Fibroblast of skin of back (primary cell): Measurements from ENCODE around the gene WASL. TPM values are rescaled to one million over a fixed set of nuclear protein-coding genes. Genes with fewer than 3 reads are reported as not detected.
"Not testable (repeated sequence)": the region's sequence is repeated elsewhere in the genome, so short reads cannot be mapped to it uniquely, and the experiment has no call there.

Experiments used
- DNase-seq: peaks from one replicate; pipeline ENCODE4 v3.0.0-alpha.2; 2013
- polyA plus RNA-seq, 2 experiments: library from polyadenylated mRNA; unstranded; fragments of 120-200 nt; gene quantifications; one replicate each; pipeline ENCODE4 v1.2.1, GENCODE V29; 2013; ENCODE audit not compliant: insufficient read length in 2 of 2

WASL gene
- 21.0 TPM for polyA plus RNA-seq (2013, experiment 1 of 2; ENCODE audit: insufficient read length)
- 22.1 TPM for polyA plus RNA-seq (2013, experiment 2 of 2; ENCODE audit: insufficient read length)

- peak; percentile 89 for DNase-seq
Observed at GRCh38 chr7:123748734-123749536, at the start of gene WASL. Gene WASL, minus strand, starts transcription at chr7:123749003. Its CDS starts 269 bp downstream, at chr7:123748734.

GRCh38 chr7:123797673-123798531 is 49.1 kb upstream of the WASL start:
- peak; percentile 43 for DNase-seq

GRCh38 chr7:123796568-123796967 is 47.8 kb upstream of the WASL start:
- no peak for DNase-seq

DNA sequence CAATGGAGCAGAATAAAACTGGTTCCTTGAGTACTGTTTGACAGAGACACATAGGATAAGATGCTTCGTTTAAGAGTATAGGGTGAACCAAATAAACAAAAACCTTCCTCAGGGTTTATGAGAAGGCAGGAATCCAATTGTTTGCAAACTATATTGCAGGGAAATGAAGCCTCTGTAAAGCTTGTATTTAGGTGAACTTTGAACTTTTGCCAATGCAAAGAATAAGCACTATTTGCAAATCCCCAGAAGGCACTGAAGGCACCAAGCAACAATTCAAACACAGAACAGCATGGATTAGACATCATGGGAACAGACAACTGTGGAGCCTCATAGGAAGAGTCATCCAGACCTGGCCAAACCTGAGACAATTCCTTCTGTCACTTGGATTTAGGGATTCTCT is 47.1 kb upstream of the WASL start:
- DNase-seq, result no peak

DNA sequence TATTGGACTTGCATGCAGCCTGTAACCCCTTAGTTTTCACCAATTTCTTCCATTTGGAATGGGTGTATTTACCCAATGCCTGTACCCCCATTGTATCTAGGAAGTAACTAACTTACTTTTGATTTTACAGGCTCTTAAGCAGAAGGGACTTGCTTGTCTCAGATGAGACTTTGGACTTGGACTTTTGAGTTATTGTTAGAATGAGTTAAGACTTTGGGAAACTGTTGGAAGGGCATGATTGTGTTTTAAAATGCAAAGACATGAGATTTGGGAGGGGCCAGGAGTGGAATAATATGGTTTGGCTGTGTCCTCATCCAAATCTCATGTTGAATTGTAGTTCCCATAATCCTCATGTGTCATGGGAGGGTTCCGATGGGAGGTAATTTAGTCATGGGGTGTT is 46.3 kb upstream of the WASL start:
- DNase-seq, result not testable (repeated sequence)

DNA sequence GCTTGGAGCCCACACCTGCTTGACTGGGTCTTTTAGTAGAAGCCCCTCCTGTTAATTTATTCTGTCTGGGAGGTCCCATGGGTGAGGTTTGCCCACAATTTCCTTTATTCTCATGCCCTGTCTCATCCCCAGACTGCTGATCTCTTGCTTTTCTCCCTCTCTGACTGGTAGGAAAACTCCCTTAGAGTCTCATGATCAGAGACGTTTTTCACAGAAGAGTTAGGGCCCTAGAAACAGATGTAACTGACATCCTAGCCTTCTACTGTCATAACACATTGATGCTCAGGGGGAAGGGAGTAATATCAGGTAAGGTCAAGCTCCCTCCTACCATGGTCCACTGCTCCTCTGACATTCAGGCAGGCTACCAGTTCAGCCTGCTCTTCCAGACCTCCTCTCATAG is 43.7 kb upstream of the WASL start:
- no peak for DNase-seq

DNA sequence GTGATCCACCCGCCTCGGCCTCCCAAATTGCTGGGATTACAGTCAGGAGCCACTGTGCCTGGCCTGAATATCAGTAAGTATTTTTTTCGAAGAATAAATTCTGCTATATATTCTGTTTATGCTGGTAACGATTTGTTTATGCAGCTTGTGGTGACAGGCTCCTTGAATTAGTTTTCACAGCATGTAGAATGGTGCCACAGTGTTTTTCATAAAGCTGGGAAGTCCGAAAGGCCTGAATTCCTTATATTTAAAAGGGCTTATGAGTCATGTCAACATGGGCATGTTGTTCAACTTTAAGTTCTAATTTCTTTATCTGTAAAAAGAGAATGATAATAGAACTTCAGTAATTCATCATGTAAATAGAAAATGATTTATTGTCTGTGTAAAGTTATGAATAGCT is 42.2 kb upstream of the WASL start:
- no peak for DNase-seq

DNA sequence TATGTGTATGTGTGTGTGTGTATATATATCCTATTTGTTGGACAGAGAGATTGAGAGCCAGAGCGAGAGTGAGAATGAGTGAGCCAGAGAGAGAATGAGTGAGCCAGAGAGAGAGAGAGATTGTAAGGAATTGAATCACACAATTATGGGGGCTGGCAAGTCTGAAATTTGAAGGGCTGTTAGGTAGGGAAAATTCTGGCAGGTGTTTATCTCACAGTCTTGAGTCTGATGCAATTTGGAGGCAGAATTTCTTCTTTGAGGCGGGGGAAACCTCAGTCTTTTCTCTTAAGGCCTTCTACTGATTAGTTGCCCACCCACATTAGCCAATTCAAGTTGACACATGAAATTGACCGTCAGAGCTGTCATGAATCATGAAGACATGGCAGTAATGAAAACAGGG is 41.0 kb upstream of the WASL start:
- no peak for DNase-seq

DNA sequence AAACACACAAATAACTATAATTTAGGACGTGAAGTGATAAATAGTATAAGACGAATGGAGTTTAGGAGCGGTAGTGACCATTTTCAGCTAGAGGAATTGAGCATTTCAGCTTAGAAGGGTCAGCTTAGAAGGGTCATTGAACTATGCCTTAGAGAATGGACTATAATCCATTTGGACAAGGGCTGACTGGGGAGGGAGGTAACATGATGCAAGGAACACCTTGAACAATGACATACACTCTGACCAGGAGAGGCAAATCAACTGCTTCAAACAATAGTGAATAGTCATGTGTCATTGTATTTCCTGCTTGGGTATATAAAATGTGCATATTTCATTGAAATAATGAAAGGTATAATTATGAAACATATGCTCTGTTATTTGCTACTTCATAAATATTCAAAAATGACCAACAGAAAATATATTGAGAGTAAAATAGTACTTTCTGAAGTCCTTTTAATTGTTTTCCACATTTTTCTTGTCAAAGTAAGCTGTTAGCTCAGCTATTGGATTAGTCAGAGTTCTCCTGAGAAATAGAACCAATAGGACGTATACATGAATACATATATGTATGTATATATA is 40.5 kb upstream of the WASL start:
- DNase-seq, result no peak

- DNase-seq, result no peak
Observed at GRCh38 chr7:123788584-123788983, 39.8 kb upstream of the WASL start.

DNA sequence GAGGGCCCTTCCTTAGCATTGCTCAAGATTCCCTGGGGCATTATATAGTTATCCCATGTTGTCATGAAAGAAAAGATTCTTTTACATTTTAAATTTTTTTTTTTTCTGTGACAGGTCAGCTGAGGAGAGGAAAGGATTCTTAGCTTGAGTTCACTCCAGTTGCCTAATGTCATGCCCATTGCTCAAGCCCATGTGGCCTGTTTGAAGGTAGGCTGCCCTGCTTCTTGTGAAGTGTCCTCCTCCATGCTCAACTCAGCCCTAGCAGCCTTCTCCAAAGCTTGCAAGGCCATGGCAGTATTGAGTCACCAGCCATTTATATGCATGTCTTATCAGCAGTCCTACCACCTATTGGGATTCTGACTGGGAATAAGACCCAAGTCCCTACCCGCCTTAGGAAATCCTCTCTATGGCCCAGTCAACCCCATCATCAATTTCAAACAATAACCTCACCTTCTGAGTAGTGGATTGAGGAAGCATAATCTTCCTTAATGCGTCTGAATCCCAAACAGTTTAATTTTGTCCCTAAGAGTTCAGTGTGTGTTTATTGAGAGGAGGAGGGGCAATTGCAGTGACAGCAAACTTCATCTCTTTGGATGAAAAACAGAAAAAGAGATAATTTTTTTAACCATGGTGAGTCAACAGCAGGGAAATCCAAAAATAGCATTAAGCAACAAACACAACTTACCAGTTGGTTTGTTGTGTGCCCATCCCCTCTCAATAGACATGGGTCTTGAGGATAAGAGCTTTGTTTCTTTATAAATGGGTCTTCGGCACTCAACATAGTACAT is 38.6 kb upstream of the WASL start:
- DNase-seq, result no peak

DNA sequence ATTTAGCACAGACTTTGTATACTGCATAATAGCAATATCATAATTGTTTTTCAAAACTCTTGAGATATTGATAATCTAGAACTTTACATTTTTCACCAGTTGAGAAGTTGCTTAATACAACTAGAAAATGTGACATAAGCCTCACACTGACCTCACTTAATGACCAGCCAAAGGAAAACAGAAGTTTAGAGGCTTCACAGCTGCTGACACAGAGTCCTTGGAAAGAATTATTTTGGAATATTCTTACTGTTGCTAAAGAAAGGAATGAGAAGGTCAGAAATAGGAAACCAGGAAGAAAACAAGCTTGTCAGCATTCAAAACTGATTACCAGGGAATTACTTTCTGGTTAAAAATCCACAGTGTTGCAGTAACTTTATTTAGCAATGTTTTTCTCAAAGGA is 35.5 kb upstream of the WASL start:
- no peak for DNase-seq

DNA sequence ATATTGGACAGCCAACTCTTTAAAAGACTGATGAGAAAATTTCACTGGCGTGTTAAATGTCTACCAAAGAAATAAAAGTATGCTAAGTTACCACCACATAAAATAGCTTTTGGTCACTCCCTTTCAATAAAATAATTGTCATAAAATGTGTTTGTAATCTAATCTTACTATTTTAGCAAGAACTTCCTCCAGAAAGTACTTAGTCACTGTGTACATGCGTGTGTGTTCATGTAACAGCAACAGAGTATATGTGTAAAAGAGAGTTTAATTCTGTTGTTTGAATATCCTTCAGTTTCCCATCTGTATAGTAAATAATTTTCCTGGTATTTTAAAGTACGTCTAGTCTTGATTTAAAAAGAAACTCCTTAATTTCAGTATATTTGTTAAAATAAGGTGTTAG is 35.0 kb upstream of the WASL start:
- no peak for DNase-seq

GRCh38 chr7:123782071-123782798 is 33.4 kb upstream of the WASL start:
- DNase-seq, result peak; percentile 9

- not testable (repeated sequence) for DNase-seq
Observed at GRCh38 chr7:123780472-123780871, 31.7 kb upstream of the WASL start.

- no peak for DNase-seq
Observed at GRCh38 chr7:123774496-123774895, 25.7 kb upstream of the WASL start.

DNA sequence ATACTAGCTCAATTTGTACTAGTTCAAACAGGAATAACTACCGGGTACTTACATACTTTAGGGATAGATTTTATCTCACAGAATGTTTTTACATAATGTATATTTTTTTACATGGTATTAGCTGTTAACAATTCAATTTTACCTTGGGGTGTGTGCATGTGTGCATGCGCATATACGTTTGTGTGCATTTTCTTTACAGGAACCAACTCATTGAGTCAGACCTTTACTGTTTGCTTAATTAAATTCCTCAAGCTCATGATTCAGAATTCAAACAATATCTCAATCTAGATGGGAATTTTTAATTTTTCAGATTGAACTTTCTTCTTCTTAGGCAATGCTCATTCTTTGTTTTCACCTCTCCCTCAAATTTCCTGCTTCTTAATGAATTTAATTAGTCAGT is 24.7 kb upstream of the WASL start:
- no peak for DNase-seq

DNA sequence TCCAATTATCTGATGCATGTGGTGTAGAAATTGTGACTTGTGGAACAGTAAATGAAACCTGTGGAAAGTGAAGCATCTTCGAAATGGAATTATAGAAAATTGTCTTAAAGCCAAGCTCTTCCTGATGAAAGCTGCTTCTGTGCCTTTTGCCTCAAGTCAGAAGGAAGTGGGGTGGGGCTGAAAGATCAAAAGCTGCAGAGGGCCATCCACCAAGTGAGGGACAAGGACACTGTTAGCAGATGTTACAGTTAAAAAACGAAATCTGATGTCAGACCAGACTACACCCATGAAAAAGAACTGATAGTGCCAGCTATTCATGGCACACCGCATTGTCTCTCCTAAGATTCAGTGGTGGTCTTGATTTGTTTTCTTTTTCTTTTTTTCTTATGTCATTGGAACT is 23.8 kb upstream of the WASL start:
- DNase-seq, result no peak

- DNase-seq, result no peak
Observed at GRCh38 chr7:123771846-123772245, 23.0 kb upstream of the WASL start.

DNA sequence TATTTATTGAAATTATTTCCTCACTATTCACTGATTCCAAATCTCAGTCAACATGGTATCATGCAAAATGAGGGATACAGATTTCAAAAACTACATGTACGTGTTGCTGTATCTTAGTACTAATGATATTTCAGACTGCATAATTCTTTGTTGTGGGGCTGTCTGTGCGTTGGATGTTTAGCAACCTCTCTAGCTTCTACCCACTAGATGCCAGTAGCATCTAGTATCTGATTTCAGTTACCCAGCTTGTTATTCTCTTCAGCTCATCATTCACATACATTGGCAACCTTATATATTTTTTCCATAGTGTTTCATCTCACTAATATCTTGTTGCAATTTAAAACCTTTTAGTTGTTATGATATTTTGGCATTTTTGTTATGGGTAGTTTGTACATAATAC is 22.5 kb upstream of the WASL start:
- DNase-seq, result no peak

DNA sequence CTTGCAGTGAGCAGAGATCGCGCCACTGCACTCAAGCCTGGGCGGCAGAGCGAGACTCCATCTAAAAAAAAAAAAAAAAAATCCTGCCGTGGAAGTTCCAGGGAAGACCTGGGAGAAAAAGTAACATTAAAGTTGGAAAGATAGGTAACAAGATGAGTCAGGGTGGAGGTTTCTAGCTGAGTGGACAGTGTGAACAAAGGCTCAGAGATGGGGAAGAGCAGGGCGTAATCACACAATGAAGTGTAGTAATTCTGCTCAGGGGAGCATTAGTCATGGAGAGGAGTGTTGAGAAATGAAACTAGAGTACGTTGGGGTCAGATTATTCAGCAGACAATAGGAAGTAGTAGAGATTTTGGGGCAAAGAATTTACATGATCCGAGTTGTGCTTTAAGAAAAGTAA is 21.6 kb upstream of the WASL start:
- no peak for DNase-seq

DNA sequence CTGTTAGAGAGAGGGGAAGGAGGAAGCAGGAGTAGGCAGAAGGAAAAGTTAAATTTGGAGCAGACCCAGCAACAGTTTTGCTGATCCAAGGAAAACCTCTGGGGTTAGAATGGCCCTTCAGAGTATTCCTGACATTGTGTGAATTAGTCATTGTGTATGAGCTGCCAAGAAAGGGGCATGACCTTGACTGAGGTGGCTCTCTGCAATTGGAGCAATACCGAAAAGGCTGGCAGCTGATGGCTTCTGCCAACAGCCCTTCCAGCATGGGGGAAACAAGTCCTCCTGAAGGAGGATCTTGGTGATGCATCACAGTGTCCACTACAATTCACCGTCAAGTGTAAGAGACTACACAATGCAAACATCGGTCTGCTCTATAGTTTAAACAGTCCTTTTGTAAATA is 20.6 kb upstream of the WASL start:
- peak; percentile 26 for DNase-seq
